ENCODE results near the gene HIPK2.
"Not testable (repeated sequence)": the region's sequence is repeated elsewhere in the genome, so short reads cannot be mapped to it uniquely, and the experiment has no call there.

Gene HIPK2

GRCh38 chr7:139674341-139674740, 103.5 kb downstream of the HIPK2 start:
- DNase-seq (ENCODE audit: low read depth in 3 of 3) = no peak

GRCh38 chr7:139673762-139674161, 104.0 kb downstream of the HIPK2 start:
- DNase-seq (ENCODE audit: low read depth in 3 of 3) = no peak

- no peak for DNase-seq (ENCODE audit: low read depth in 3 of 3)
These were observed 104.6 kb downstream of the HIPK2 start for GRCh38 chr7:139673230-139673629.

- no peak for DNase-seq (ENCODE audit: low read depth in 3 of 3)
These were observed 105.8 kb downstream of the HIPK2 start for GRCh38 chr7:139671967-139672366.

GRCh38 chr7:139670662-139671061, 107.1 kb downstream of the HIPK2 start:
- not testable (repeated sequence) for DNase-seq (ENCODE audit: low read depth in 3 of 3)

- DNase-seq (ENCODE audit: low read depth in 3 of 3) = no peak
These were observed 108.4 kb downstream of the HIPK2 start for GRCh38 chr7:139669106-139670061.

- no peak for DNase-seq (ENCODE audit: low read depth in 3 of 3)
These were observed 110.4 kb downstream of the HIPK2 start for GRCh38 chr7:139667377-139667776.

GRCh38 chr7:139666501-139666900, 111.3 kb downstream of the HIPK2 start:
- DNase-seq (ENCODE audit: low read depth in 3 of 3) = no peak

- no peak for DNase-seq (ENCODE audit: low read depth in 3 of 3)
These were observed 113.4 kb downstream of the HIPK2 start for GRCh38 chr7:139664434-139664833.

- DNase-seq (ENCODE audit: low read depth in 3 of 3) = no peak
These were observed 114.1 kb downstream of the HIPK2 start for GRCh38 chr7:139663608-139664177.

GRCh38 chr7:139661903-139662302, 115.9 kb downstream of the HIPK2 start:
- DNase-seq (ENCODE audit: low read depth in 3 of 3) = no peak

- no peak for DNase-seq (ENCODE audit: low read depth in 3 of 3)
These were observed 116.8 kb downstream of the HIPK2 start for GRCh38 chr7:139661043-139661440.

GRCh38 chr7:139660317-139661042, 117.3 kb downstream of the HIPK2 start:
- no peak for DNase-seq (ENCODE audit: low read depth in 3 of 3)

- no peak for DNase-seq (ENCODE audit: low read depth in 3 of 3)
These were observed 117.9 kb downstream of the HIPK2 start for GRCh38 chr7:139659922-139660316.

- DNase-seq (ENCODE audit: low read depth in 3 of 3) = no peak
These were observed 118.7 kb downstream of the HIPK2 start for GRCh38 chr7:139658908-139659675.

GRCh38 chr7:139658296-139658695, 119.5 kb downstream of the HIPK2 start:
- DNase-seq (ENCODE audit: low read depth in 3 of 3) = no peak

GRCh38 chr7:139657725-139658124, 120.1 kb downstream of the HIPK2 start:
- no peak for DNase-seq (ENCODE audit: low read depth in 3 of 3)

GRCh38 chr7:139656387-139656786, 121.4 kb downstream of the HIPK2 start:
- DNase-seq (ENCODE audit: low read depth in 3 of 3) = no peak

- no peak for DNase-seq (ENCODE audit: low read depth in 3 of 3)
These were observed 122.5 kb downstream of the HIPK2 start for GRCh38 chr7:139655305-139655704.

- DNase-seq (ENCODE audit: low read depth in 3 of 3) = no peak
These were observed 123.3 kb downstream of the HIPK2 start for GRCh38 chr7:139654276-139655181.

GRCh38 chr7:139651914-139652313, 125.9 kb downstream of the HIPK2 start:
- no peak for DNase-seq (ENCODE audit: low read depth in 3 of 3)

All from stimulated activated CD4-positive, alpha-beta T cell treated with anti-CD3 and anti-CD28 coated beads, TNF-alpha, amount 100 ng/mL, for 24 hours (primary cell).